ENCODE data around the gene PTPRU. TPM values are rescaled to one million over a fixed set of nuclear protein-coding genes. Genes with fewer than 3 reads are reported as not detected.

The PTPRU gene
- total RNA-seq, 2 experiments from 2014 or later = 0.16 to 0.56 TPM

GRCh38 chr1:29286194-29286767 lies 50.0 kb downstream of the PTPRU start:
- Mint-ChIP-seq H3K27me3 (no peaks in the 10 kb centered on the region), H3K4me1 (ENCODE audit: low read depth) (peaks cover 5% of the 10 kb centered on the region), H3K4me3 (no peak overlapping the region), H3K36me3 (ENCODE audit: low read depth) (no peaks in the 10 kb centered on the region), H3K9me3 (no peaks in the 10 kb centered on the region), H3K27ac (no peak overlapping the region)
- Histone ChIP-seq H3K27ac (ENCODE audit: low read depth in 1 of 2, low read length in 2 of 2) (no peak overlapping the region), H3K36me3 (ENCODE audit: insufficient read depth, low read length) (no peaks in the 10 kb centered on the region), H3K4me3 (ENCODE audit: low read length) (no peak overlapping the region), H3K4me1 (ENCODE audit: insufficient read depth, low read length) (peaks cover 5% of the 10 kb centered on the region), H3K27me3 (ENCODE audit: control insufficient read depth in 1 of 2, insufficient read depth in 2 of 2, low read length in 2 of 2) (no peaks in the 10 kb centered on the region), H3K9me3 (ENCODE audit: control insufficient read depth in 1 of 2, insufficient read depth in 1 of 2, low read length in 2 of 2) (no peaks in the 10 kb centered on the region)
- TF ChIP-seq, protein P1, sequence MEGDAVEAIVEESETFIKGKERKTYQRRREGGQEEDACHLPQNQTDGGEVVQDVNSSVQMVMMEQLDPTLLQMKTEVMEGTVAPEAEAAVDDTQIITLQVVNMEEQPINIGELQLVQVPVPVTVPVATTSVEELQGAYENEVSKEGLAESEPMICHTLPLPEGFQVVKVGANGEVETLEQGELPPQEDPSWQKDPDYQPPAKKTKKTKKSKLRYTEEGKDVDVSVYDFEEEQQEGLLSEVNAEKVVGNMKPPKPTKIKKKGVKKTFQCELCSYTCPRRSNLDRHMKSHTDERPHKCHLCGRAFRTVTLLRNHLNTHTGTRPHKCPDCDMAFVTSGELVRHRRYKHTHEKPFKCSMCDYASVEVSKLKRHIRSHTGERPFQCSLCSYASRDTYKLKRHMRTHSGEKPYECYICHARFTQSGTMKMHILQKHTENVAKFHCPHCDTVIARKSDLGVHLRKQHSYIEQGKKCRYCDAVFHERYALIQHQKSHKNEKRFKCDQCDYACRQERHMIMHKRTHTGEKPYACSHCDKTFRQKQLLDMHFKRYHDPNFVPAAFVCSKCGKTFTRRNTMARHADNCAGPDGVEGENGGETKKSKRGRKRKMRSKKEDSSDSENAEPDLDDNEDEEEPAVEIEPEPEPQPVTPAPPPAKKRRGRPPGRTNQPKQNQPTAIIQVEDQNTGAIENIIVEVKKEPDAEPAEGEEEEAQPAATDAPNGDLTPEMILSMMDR (IDR thresholded peaks at IDR 0.05) = no peak
- intact Hi-C loops (cut with DNase I, micrococcal nuclease) = no loop called here
- CTCF ChIA-PET = no interaction called here
- no peak for DNase-seq
- POLR2A ChIA-PET = no interaction called here
- ATAC-seq (ENCODE audit: poor library complexity) = no peak

DNA sequence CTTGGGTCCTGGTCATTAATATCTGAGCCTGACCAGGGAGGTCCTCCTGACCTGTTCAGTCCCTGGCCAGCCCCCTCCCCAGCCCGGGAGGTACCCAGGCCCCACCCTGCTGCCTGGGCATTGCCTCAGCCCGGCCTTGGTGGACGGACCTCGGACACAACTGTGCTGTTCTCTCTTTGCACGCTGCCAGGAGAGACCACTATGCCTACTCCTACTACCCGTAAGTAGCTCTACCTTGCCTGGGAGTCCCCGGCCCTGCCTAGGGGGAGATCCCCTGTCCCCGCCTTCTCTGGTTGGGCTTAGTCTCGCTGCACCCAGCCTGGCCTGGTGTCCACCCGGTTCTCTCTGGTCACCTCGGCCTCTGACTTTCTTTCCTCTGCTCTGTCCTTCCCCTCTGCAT lies 53.2 kb downstream of the PTPRU start:
- ATAC-seq (ENCODE audit: poor library complexity) = no peak
- H3K9me3 Mint-ChIP-seq = no peaks in the 10 kb centered on the region

GRCh38 chr1:29290414-29290985 lies 54.2 kb downstream of the PTPRU start:
- H3K4me1 ChIP-seq (ENCODE audit: insufficient read depth, low read length) = no peaks in the 10 kb centered on the region
- POLR2A ChIA-PET = no interaction called here
- H3K36me3 ChIP-seq (ENCODE audit: insufficient read depth, low read length) = no peaks in the 10 kb centered on the region
- DNase-seq = no peak
- H3K27ac ChIP-seq (ENCODE audit: low read depth in 1 of 2, low read length in 2 of 2) = no peak overlapping the region
- Mint-ChIP-seq H3K4me3 (no peak overlapping the region), H3K27ac (no peak overlapping the region), H3K4me1 (ENCODE audit: low read depth) (no peaks in the 10 kb centered on the region), H3K9me3 (no peaks in the 10 kb centered on the region), H3K36me3 (ENCODE audit: low read depth) (no peaks in the 10 kb centered on the region), H3K27me3 (peaks cover 4% of the 10 kb centered on the region)
- H3K4me3 ChIP-seq (ENCODE audit: low read length) = no peak overlapping the region
- H3K27me3 ChIP-seq (ENCODE audit: control insufficient read depth in 1 of 2, insufficient read depth in 2 of 2, low read length in 2 of 2) = no peaks in the 10 kb centered on the region
- TF ChIP-seq, protein P1 (IDR thresholded peaks at IDR 0.05) = no peak
- intact Hi-C loops (cut with DNase I, micrococcal nuclease) = no loop called here
- H3K9me3 ChIP-seq (ENCODE audit: control insufficient read depth in 1 of 2, insufficient read depth in 1 of 2, low read length in 2 of 2) = no peaks in the 10 kb centered on the region
- no peak for ATAC-seq (ENCODE audit: poor library complexity)
- CTCF ChIA-PET = no interaction called here

More for the DNA sequence above, 53.2 kb downstream of the PTPRU start:
- no peaks in the 10 kb centered on the region for H3K4me1 Mint-ChIP-seq (ENCODE audit: low read depth)
- intact Hi-C loops (cut with DNase I, micrococcal nuclease) = no loop called here
- no peak overlapping the region for H3K27ac Mint-ChIP-seq
- Histone ChIP-seq H3K4me3 (ENCODE audit: low read length) (no peak overlapping the region), H3K9me3 (ENCODE audit: control insufficient read depth in 1 of 2, insufficient read depth in 1 of 2, low read length in 2 of 2) (no peaks in the 10 kb centered on the region), H3K27me3 (ENCODE audit: control insufficient read depth in 1 of 2, insufficient read depth in 2 of 2, low read length in 2 of 2) (no peaks in the 10 kb centered on the region), H3K4me1 (ENCODE audit: insufficient read depth, low read length) (no peaks in the 10 kb centered on the region), H3K27ac (ENCODE audit: low read depth in 1 of 2, low read length in 2 of 2) (no peak overlapping the region), H3K36me3 (ENCODE audit: insufficient read depth, low read length) (no peaks in the 10 kb centered on the region)
- H3K27me3 Mint-ChIP-seq = no peaks in the 10 kb centered on the region
- no peak overlapping the region for H3K4me3 Mint-ChIP-seq
- POLR2A ChIA-PET = no interaction called here
- H3K36me3 Mint-ChIP-seq (ENCODE audit: low read depth) = no peaks in the 10 kb centered on the region
- CTCF ChIA-PET = no interaction called here
- DNase-seq = no peak
- TF ChIP-seq, protein P1 (IDR thresholded peaks at IDR 0.05) = no peak

All from CD4-positive, alpha-beta T cell (primary cell).